HS-27A (cell line): Measurements from ENCODE around the gene COL23A1.

Experiments
- DNase-seq: peaks from one replicate; pipeline ENCODE4 v3.0.0-alpha.2; 2012; ENCODE audit warnings: low read depth, missing footprints

The COL23A1 gene

DNA sequence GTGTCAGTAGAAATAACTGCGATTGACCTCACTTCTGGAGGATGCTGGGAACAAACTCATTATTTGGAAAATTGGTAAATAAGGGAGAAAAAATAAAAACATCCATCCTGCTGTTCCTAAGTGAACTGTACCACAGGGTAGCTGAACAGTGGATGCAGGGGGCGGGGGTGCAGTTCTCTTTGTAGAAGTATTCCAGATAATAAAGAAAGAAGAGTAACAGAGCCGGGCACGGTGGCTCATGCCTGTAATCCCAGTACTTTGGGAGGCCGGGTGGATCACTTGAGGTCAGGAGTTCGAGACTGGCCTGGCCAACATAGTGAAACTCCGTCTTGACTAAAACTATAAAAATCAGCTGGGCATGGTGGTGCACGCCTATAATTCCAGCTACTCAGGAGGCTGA is 132.1 kb downstream of the COL23A1 start:
- no peak for DNase-seq

GRCh38 chr5:178457471-178457870 is 132.7 kb downstream of the COL23A1 start:
- DNase-seq, result no peak

DNA sequence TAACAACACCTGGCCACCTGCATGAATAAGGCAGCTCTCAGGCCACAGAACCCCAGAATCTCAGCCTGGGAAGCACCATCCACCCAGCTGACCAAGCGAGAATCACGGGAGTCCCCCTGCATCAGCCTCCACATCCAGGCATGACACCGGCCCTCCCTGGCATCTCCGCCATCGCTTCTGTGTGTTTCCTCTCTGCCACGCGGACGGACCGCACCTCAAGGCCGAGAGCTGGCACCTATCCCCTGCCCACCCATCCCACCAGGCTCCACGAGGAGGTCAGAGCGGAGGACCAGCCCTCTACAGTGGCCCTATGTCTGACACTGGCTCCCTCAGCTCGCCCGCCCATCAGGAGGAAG is 134.7 kb downstream of the COL23A1 start:
- DNase-seq, result no peak

DNA sequence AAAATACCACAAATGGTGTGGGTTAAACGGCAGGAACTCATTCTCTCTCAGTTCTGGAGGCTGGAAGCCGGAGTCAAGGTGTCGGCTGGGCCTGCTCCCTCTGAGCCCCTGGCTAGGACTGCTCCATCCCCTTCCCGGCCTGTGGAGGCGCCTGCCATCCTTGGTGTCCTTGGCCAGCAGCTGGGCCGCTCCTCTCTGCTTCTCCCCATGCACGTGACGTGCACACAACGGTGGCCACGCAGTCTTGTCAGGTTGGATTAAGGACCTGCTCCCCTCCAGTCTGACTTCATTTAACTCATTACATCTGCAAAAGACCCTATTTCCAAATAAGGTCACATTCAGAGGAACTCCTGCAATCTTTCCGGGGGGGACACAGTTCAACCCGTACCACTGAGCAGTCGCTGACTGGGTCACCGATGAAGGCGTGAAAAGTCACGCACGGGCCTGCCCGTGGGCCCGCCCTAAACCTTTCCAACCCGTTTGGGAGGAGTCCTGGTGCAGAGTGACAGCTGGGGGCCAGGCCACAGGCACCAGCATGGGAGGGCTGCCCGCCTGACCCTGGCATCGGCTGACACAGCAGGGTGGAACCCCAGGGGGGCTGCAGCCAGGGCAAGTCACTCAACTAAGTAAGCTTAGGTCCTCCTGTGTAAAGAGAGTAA is 135.2 kb downstream of the COL23A1 start:
- no peak for DNase-seq

- no peak for DNase-seq
These were observed 135.9 kb downstream of the COL23A1 start for GRCh38 chr5:178454303-178454702.

DNA sequence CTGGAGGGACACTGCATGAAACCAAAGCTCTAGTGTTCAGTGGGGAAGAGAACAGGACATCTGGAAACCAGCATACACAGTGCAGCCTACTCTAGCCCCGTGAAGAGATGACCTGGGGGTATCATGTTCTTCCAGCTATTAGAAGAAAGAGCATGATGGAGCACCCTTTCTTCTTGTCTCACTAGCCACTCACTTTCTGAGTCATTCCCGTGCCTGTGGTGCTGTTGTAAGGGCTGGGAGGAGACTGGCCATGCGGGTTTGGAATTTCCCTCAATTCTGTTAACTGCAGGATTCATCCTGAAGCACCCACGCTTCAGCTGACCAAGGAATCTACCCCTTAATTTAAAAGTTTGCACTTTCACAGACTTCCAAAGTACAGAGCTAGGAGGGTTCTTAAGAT is 137.0 kb downstream of the COL23A1 start:
- no peak for DNase-seq

- DNase-seq, result no peak
These were observed 139.8 kb downstream of the COL23A1 start for GRCh38 chr5:178450121-178451028.

- no peak for DNase-seq
These were observed 140.8 kb downstream of the COL23A1 start for GRCh38 chr5:178449163-178450070.

DNA sequence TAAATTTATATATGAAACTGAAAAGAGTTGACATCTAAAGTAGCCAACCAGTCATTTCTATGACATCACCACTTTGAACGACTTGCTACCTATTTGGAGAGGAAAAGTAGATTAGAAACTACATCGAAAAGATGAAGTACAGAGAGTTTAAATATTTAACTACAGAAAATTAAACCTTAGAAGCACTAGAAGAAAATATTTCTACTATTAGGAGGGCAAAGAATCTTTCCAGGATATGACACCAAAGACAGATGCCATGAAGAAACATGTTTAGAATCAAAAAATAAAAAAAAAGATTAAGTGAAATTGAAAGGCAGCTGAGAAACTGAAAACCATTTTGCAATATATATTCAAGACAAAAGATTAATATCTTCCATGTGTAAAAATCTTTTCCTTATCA is 144.7 kb downstream of the COL23A1 start:
- no peak for DNase-seq

- no peak for DNase-seq
These were observed 147.6 kb downstream of the COL23A1 start for GRCh38 chr5:178442405-178443257.

- no peak for DNase-seq
These were observed 148.5 kb downstream of the COL23A1 start for GRCh38 chr5:178441486-178442270.

DNA sequence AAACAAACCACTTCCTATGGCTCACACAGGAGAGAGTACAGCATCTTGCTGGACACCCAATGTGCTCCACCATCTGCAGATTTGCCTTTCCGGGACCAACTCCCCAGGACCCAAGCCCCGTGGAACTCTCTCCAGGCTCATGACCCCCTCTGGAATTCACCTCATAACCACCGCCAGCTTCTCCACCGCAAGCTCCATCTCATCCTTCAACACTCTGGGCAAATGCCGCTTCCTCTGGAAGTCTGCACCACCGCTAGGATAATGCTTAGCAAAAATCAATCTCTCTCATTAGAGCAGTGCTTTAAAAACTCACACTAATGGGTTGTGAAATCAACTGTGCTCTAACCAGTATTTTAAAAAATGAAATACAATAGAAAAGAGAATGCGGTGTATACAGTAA is 150.0 kb downstream of the COL23A1 start:
- DNase-seq, result no peak

- no peak for DNase-seq
These were observed 150.6 kb downstream of the COL23A1 start for GRCh38 chr5:178439493-178440180.

GRCh38 chr5:178438796-178439195 is 151.4 kb downstream of the COL23A1 start:
- no peak for DNase-seq

DNA sequence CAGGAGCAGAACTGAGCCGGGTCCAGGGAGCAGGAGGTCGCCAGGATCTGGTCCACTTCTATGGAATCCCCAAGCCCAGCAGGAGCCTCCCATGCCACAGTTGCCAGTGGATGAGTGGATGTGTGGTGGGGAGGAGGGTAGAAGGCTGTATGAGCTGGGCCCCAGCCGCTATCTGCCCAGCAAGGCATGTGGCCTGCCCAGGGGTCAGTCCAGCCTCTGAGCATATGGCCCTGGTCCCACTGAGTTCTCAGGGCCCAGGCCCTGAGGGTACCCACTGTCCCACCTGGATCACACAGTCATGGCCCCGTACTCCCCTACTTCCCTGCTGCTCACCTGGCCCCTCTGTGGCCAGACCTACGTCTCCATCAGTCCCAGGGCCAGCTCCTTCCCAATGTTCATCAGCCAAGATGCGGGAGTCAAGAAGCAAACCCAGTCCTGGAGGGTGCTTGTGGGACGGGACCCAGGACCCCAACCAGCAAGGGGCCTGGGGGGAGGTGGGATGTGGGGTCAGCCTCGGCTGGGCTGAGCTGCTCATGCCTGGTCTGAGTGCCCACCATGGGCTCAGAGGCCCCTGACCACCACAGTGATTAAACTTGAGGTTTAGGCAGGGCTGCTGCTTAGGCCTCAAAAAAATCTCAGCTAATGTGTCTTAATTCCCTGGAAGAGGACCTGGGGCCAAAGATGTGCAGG is 152.7 kb downstream of the COL23A1 start:
- DNase-seq, result no peak

GRCh38 chr5:178436326-178436940 is 153.8 kb downstream of the COL23A1 start:
- DNase-seq, result no peak

- DNase-seq, result no peak
These were observed 154.6 kb downstream of the COL23A1 start for GRCh38 chr5:178435321-178436238.

DNA sequence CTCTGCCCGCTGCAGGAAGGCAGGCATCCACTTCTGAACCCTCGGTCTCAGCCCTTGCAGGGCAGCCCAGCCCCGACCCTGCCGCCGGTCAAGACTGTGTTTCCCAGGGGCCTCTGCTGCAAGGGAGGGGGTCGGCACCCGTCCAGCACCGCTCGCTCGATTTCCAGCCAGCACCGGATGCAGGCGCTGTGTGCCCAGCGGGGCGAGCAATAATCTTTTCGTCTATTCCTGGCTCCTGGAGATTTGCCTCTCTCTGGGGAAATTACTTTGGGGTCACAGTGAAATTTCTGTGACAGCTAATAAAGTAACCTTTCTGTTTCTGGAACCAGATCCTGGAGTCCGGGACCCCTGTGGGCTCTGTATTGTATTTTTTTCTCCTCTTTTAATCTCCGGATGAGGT is 155.3 kb downstream of the COL23A1 start:
- DNase-seq, result no peak
